Measurements from ENCODE around the gene OSER1. TPM values are rescaled to one million over a fixed set of nuclear protein-coding genes. Genes with fewer than 3 reads are reported as not detected.

OSER1 gene
- 37.3 and 44.5 TPM in 2 replicates for total RNA-seq

DNA sequence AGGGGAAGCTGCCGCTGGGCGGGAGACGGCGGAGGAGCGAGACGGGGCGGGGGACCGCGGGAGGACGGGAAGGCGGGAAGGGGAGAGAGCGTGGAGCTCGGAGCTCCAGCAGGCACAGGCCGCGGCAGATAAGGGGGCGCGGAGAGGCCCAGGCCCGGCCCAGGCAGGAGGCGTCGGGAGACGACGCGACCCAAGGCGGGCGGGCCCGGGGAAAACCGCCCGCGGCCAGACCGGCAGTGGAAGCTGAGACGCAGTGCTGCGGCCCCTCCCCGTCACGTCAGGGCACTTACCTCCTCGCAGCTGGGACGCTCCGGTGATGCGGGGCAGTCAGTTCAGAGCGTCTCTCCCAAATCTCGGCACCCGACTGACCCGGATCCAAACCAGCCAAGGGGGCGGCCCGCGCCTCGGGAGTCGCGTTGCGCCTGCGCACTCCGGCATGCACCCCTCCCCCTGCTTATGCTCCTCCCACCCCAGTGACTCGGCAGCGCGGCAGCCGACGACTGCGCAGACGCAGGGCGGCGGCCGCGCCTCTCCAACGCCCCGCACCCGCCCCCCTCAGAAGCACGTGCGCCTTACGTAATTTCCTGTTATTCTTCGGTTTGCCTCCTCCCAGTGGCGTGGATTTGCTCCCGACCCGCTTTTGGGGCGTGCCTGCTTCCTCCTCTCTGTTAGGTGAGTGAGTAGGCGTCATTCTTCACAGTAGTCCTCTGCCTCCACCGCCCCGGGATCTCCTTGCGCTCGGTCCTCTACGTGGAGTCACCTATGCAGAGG, at the start of gene OSER1:
Gene OSER1 (minus strand): TSS at position 366 of the 771 bp plus-strand sequence. CDS start 3,814 bp downstream, outside the sequence.

GRCh38 chr20:44247131-44247571, 36.6 kb upstream of the OSER1 start, which contains the start of gene GDAP1L1:
GDAP1L1 (plus strand) TSS chr20:44247308; CDS start chr20:44247335, 27 bp downstream.

DNA sequence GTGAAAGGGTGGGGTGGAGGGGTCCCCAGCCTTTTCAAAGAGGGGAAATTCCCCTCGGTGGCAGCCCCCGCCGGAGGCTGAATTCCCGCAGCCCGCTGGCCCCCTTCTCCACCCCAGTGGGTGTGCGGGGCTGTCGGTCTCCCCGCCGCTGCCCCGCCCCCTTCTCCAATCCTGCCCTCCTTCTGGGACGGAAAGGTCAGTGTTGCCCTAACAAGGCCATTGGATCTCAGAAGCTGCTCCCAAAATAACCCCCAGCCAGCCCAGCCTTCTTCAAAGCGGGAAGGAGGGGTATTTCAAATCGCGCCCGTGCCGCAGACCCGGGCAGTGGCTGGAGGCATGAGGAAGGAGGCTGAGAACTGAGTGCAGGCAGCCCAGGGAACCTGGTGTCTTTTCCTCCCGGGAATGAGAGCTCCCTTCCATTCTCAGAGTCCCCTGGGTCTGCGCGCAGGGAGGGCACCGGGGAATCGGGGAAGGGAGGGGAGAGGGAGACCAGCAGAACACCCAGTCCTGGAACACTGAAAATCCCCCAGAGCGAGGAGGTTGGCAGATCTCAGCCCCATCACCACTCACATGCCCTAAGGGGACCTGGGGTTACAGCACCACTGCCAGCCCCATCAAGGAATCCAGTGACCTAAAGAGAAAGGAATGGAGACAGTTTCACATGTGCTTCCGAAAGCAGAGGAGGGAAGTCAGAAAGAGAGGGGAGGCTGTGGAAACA, 23.4 kb downstream of the OSER1 start, which contains the start of gene JPH2:
Gene JPH2 (minus strand): TSS at position 135 of the 718 bp plus-strand sequence. CDS start 483 bp downstream, outside the sequence.

Other genes with a start within 250 kb of the OSER1 start
- gene JPH2, start 23.6 kb downstream of the OSER1 start, total RNA-seq, result 0.43 and 4.4 TPM in 2 replicates
- under 0.01 and 0.09 TPM in 2 replicates for gene GDAP1L1, start 36.5 kb upstream of the OSER1 start, total RNA-seq
- gene FITM2, start 100.4 kb upstream of the OSER1 start, total RNA-seq, result 5.2 and 6.1 TPM in 2 replicates
- gene R3HDML, start 126.3 kb upstream of the OSER1 start, total RNA-seq, result not detected in 2 replicates
- not detected in 2 replicates for gene HNF4A, start 144.9 kb upstream of the OSER1 start, total RNA-seq

Measured in smooth muscle cell of bladder (primary cell).